Measurements from ENCODE around the gene CTSS. TPM values are rescaled to one million over a fixed set of nuclear protein-coding genes. Genes with fewer than 3 reads are reported as not detected.
A peak's percentile ranks its signal among the peaks of the same experiment; 100 is the strongest.

Gene CTSS
- total and polyA plus RNA-seq, 2 donors (not counting 3 experiments of a cell fraction or from before 2014, with no cell fraction given), result 4.0 to 11.1 TPM

DNA sequence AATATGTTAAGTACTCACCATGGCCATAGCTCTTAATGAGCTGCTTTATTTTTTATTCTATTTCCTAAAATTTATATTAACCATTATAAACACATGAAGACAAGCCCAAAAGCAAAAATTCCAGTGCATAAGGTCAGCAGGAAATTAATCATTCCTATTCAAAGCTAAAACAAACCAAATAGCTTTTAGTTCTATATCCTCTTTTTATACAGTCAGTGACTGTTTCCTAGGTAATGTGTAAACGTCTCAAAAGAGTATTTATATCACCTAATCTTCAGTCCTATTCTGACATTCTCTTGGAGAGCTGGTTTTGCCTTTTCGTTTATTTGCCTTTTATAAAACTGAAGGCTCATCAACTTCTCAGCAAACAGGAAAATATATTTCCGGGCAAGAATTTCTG lies 72.9 kb downstream of the CTSS start:
- DNase-seq (ENCODE audit: low read depth, low spot score), result peak; percentile 83
- Histone ChIP-seq H4K20me1 (replicated peaks; ENCODE audit: control insufficient read depth, extremely low read depth, insufficient read depth, low read length) (no peaks in the 10 kb centered on the region), H3K9me3 (replicated peaks; ENCODE audit: control insufficient read depth, insufficient read depth, low read length) (no peaks in the 10 kb centered on the region), H3K36me3 (ENCODE audit: control insufficient read depth in 2 of 2, extremely low read depth in 1 of 2, insufficient read depth in 2 of 2, low read length in 2 of 2) (peaks cover 0 to 9% of the 10 kb centered on the region in 2 experiments), H3K9me1 (replicated peaks; ENCODE audit: control insufficient read depth, extremely low read depth, insufficient read depth, low read length) (no peaks in the 10 kb centered on the region), H3K4me1 (ENCODE audit: control insufficient read depth, extremely low read depth, insufficient read depth, low read length) (peaks cover 51% of the 10 kb centered on the region), H2AFZ (ENCODE audit: low read depth, low read length) (no peak overlapping the region), H3K79me2 (ENCODE audit: control insufficient read depth, insufficient read depth, low read length) (peaks cover 16% of the 10 kb centered on the region), H3K4me3 (replicated peaks in 1 of 3; ENCODE audit: insufficient read depth in 1 of 3, low read depth in 1 of 3, low read length in 3 of 3) (peak overlapping the region in 1 of 3 experiments; percentile 52), H3K27me3 (ENCODE audit: control insufficient read depth in 2 of 2, insufficient read depth in 2 of 2, low read length in 2 of 2) (no peaks in the 10 kb centered on the region), H3K27ac (ENCODE audit: insufficient read depth, low read depth, low read length) (peak overlapping the region; percentile 90), H3K9ac (replicated peaks; ENCODE audit: extremely low read depth, insufficient read depth, low read length) (peak overlapping the region; percentile 77), H3K4me2 (ENCODE audit: insufficient read depth, low read length) (peak overlapping the region; percentile 85)
- dilution Hi-C loops (cut with MboI; ENCODE audit: extremely low pct_ligation_motif_present, low sequenced_read_pairs), result no loop called here
- intact Hi-C loops (cut with micrococcal nuclease), result loop anchor here (1.0 kb wide), 1 partner anchor 63 kb away; the partner anchor contains the start of gene ENSA
- TF ChIP-seq POLR2A (IDR thresholded peaks at IDR 0.05; ENCODE audit: low read depth, low read length) (no peak), FOS (IDR thresholded peaks at IDR 0.05; ENCODE audit: borderline replicate concordance, insufficient read depth, low read length) (peak; percentile 52), JUN (IDR thresholded peaks at IDR 0.05; ENCODE audit: borderline replicate concordance, insufficient read depth, insufficient read length, low read depth) (peak; percentile 81), GATA2 (IDR thresholded peaks at IDR 0.05; ENCODE audit: insufficient read depth, insufficient read length, low read depth, low read length) (no peak), EZH2 (IDR thresholded peaks at IDR 0.05; ENCODE audit: borderline replicate concordance, low read depth, low read length, severe bottlenecking) (no peak)
- TF ChIP-seq, protein P1, sequence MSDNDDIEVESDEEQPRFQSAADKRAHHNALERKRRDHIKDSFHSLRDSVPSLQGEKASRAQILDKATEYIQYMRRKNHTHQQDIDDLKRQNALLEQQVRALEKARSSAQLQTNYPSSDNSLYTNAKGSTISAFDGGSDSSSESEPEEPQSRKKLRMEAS (IDR thresholded peaks at IDR 0.05; ENCODE audit: insufficient read depth, insufficient read length), result no peak
- CTCF ChIA-PET, result interaction anchor here (0.5 to 2.4 kb wide), 14 partner anchors 9 to 469 kb away, joined by 3 to 21 read pairs (median 4); no protein-coding TSS in a partner anchor
- BruUV-seq (replicated peaks), result no TSS peak
- POLR2A ChIA-PET, result interaction anchor here (0.5 kb wide), 1 partner anchor 28 kb away, joined by 3 read pairs; no protein-coding TSS in a partner anchor
- peak; percentile 73 for FAIRE-seq

DNA sequence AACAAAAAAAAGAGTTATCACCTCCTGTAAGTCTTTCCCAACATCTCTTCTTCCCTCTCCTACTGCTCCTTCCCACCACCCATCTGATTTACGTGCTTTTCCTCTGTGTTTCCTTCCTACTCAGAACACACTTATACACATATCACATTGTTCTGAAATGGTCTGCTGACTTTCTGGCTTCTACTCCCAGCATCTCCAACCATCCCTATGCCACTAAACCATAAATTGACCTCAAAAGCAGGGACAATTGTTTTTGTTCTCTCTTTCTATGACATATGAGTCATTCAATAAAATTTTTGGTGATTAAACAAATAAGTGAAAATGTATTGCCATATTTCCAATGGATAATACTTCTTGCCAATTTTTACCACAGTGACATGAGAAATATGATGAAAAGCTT lies 76.8 kb downstream of the CTSS start:
- POLR2A ChIA-PET, result no interaction called here
- CTCF ChIA-PET, result interaction anchor here (1.1 kb wide), 1 partner anchor 125 kb away, joined by 3 read pairs; no protein-coding TSS in a partner anchor

More for the DNA sequence above, 76.8 kb downstream of the CTSS start:
- dilution Hi-C loops (cut with MboI; ENCODE audit: extremely low pct_ligation_motif_present, low sequenced_read_pairs) (no loop called here), intact Hi-C loops (cut with micrococcal nuclease) (no loop called here)
- no peaks in the 10 kb centered on the region for H3K9me3 ChIP-seq (replicated peaks; ENCODE audit: control insufficient read depth, insufficient read depth, low read length)
- TF ChIP-seq JUN (IDR thresholded peaks at IDR 0.05; ENCODE audit: borderline replicate concordance, insufficient read depth, insufficient read length, low read depth), result peak; percentile 65
- no peak for TF ChIP-seq POLR2AphosphoS5 (IDR thresholded peaks at IDR 0.05; ENCODE audit: insufficient read depth, low read depth, low read length)
- TF ChIP-seq EZH2 (IDR thresholded peaks at IDR 0.05; ENCODE audit: borderline replicate concordance, low read depth, low read length, severe bottlenecking), result no peak
- TF ChIP-seq, protein P1 (IDR thresholded peaks at IDR 0.05; ENCODE audit: insufficient read depth, insufficient read length), result no peak
- no peak for TF ChIP-seq POLR2A (IDR thresholded peaks at IDR 0.05; ENCODE audit: low read depth, low read length)
- TF ChIP-seq GATA2 (IDR thresholded peaks at IDR 0.05; ENCODE audit: insufficient read depth, insufficient read length, low read depth, low read length), result no peak
- TF ChIP-seq, protein P2, sequence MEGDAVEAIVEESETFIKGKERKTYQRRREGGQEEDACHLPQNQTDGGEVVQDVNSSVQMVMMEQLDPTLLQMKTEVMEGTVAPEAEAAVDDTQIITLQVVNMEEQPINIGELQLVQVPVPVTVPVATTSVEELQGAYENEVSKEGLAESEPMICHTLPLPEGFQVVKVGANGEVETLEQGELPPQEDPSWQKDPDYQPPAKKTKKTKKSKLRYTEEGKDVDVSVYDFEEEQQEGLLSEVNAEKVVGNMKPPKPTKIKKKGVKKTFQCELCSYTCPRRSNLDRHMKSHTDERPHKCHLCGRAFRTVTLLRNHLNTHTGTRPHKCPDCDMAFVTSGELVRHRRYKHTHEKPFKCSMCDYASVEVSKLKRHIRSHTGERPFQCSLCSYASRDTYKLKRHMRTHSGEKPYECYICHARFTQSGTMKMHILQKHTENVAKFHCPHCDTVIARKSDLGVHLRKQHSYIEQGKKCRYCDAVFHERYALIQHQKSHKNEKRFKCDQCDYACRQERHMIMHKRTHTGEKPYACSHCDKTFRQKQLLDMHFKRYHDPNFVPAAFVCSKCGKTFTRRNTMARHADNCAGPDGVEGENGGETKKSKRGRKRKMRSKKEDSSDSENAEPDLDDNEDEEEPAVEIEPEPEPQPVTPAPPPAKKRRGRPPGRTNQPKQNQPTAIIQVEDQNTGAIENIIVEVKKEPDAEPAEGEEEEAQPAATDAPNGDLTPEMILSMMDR (IDR thresholded peaks at IDR 0.05; ENCODE audit: extremely low read depth in 1 of 2, insufficient read depth in 1 of 2, low read depth in 1 of 2, low read length in 2 of 2), result no peak
- TF ChIP-seq MYC (IDR thresholded peaks at IDR 0.05; ENCODE audit: low read depth, low read length), result no peak
- TF ChIP-seq FOS (IDR thresholded peaks at IDR 0.05; ENCODE audit: borderline replicate concordance, insufficient read depth, low read length), result peak; percentile 63
- no peak overlapping the region for H3K9ac ChIP-seq (replicated peaks; ENCODE audit: extremely low read depth, insufficient read depth, low read length)
- peak; percentile 43 for FAIRE-seq
- H3K9me1 ChIP-seq (replicated peaks; ENCODE audit: control insufficient read depth, extremely low read depth, insufficient read depth, low read length), result no peaks in the 10 kb centered on the region
- H3K4me3 ChIP-seq (replicated peaks in 1 of 3; ENCODE audit: insufficient read depth in 1 of 3, low read depth in 1 of 3, low read length in 3 of 3), result no peak overlapping the region
- peak; percentile 73 for DNase-seq (ENCODE audit: low read depth, low spot score)
- peaks cover 35% of the 10 kb centered on the region for H3K4me1 ChIP-seq (ENCODE audit: control insufficient read depth, extremely low read depth, insufficient read depth, low read length)
- H2AFZ ChIP-seq (ENCODE audit: low read depth, low read length), result no peak overlapping the region
- H4K20me1 ChIP-seq (replicated peaks; ENCODE audit: control insufficient read depth, extremely low read depth, insufficient read depth, low read length), result no peaks in the 10 kb centered on the region
- H3K4me2 ChIP-seq (ENCODE audit: insufficient read depth, low read length), result peak overlapping the region; percentile 5
- H3K27ac ChIP-seq (ENCODE audit: insufficient read depth, low read depth, low read length), result peak overlapping the region; percentile 35
- H3K79me2 ChIP-seq (ENCODE audit: control insufficient read depth, insufficient read depth, low read length), result peaks cover 9% of the 10 kb centered on the region
- no peaks in the 10 kb centered on the region for H3K27me3 ChIP-seq (ENCODE audit: control insufficient read depth in 2 of 2, insufficient read depth in 2 of 2, low read length in 2 of 2)
- H3K36me3 ChIP-seq (ENCODE audit: control insufficient read depth in 2 of 2, extremely low read depth in 1 of 2, insufficient read depth in 2 of 2, low read length in 2 of 2), result peaks cover 2 to 7% of the 10 kb centered on the region in 2 experiments
- BruUV-seq (replicated peaks), result no TSS peak

Measured in endothelial cell of umbilical vein (primary cell).